NCI-H2171 treated with DMSO at 0.1 percent for 48 hours (cell line): ENCODE results near the gene SMC1B.
"Not testable (repeated sequence)": the region's sequence is repeated elsewhere in the genome, so short reads cannot be mapped to it uniquely, and the experiment has no call there.

Source experiments
- DNase-seq: peaks from one replicate; lab custom pipeline; 2025; lab: John Stamatoyannopoulos, UW

SMC1B gene

GRCh38 chr22:45442116-45442515, 28.7 kb upstream of the SMC1B start:
- no peak for DNase-seq

DNA sequence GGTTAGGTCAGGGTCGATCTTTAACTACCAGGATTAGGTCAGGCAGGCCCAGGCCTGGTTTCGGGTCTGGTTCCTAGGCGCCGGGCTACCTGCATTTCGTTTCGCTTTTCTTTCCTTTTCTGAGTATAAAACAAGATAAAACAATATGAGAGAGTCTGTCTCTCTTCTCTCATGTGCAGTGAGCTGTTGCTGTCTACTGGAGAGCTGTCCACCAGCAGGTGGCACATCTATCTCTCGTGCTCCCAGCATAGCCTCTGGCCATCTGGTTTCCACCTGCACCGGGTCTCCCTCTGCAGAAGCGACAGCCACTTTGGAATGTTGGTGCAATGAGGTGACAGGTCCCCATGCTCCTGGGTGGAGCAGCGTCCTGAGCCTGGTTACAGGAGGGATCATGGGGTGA, 27.7 kb upstream of the SMC1B start:
- peak; percentile 88 for DNase-seq

- DNase-seq = not testable (repeated sequence)
Measured at GRCh38 chr22:45440688-45441087, 27.3 kb upstream of the SMC1B start.

DNA sequence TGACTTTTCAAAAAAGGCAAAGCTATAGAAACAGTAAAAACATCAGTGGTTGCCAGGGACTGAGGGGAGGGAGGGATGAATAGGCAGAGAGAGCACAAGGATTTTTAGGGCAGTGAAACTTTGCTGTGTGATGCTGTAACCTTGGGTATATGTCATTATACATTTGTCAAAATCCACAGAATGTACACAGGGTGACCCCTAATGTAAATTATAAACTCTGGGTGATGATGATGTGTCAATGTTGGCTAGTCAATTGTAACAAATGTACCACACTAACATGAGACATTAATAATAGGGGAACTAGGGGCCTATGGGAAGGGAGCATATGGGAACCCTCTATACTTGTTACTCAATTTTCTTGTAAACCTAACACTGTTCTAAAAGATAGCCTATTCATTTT, 24.9 kb upstream of the SMC1B start:
- DNase-seq = no peak

DNA sequence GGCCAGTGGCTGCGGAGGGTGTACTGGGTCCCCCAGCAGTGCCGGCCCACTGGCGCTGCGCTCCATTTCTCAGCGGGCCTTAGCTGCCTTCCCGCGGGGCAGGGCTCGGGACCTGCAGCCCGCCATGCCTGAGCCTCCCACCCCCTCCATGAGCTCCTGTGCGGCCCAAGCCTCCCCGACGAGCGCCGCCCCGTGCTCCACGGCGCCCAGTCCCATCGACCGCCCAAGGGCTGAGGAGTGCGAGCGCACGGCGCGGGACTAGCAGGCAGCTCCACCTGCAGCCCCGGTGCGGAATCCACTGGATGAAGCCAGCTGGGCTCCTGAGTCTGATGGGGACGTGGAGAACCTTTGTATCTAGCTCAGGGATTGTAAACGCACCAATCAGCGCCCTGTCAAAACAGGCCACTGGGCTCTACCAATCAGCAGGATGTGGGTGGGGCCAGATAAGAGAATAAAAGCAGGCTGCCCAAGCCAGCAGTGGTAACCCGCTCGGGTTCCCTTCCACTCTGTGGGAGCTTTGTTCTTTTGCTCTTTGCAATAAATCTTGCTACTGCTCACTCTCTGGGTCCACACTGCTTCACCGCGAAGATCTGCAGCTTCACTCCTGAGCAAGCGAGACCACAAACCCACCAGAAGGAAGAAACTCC, 23.6 kb upstream of the SMC1B start:
- not testable (repeated sequence) for DNase-seq

DNA sequence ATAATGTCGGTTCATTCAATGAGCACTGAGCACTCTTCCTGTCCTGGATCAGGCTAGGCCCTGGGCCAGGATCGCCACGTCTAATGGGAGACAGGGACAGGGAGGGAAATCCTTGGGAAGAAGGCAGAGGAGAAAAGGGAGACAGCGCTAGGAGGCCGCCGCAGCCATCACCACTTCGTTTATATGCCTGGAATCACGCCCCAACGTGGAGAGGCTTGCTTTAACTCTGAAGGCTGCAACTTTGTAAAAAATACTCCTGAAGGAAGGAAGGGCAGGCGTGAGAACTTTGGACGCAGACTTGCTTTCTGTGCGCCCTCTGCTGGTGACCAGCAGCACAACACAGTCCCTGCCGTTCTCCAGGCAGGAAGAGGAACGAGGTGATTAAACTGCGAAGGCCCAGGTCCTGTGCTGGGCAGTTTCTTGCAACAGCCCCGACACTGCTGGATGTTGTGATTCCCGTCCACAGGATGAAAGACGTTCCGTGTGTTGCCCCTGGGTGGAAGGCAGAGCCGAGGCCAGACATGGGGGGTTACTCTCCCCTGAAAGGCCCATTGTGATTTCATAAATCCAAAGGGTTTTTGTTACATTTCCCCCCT, 22.2 kb upstream of the SMC1B start:
- DNase-seq = peak; percentile 83

DNA sequence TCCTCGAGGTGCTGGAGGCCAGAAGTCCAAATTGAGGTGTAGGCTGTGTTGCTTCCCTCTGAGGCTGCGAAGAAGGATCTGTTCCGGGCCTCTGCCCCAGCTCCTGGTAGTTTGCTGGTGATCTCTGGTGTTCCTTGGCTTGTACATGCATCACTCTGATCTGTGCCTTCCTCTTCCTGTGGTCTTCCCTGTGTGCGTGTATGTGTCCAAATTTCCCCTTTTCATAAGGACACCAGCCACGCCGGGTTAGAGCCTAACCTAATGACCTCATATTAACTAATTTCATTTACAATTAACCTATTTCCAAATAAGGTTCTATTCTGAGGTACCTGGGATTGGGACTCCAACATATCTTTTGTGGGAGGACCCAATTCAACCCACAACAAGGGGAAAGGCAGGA, 21.6 kb upstream of the SMC1B start:
- DNase-seq = no peak

DNA sequence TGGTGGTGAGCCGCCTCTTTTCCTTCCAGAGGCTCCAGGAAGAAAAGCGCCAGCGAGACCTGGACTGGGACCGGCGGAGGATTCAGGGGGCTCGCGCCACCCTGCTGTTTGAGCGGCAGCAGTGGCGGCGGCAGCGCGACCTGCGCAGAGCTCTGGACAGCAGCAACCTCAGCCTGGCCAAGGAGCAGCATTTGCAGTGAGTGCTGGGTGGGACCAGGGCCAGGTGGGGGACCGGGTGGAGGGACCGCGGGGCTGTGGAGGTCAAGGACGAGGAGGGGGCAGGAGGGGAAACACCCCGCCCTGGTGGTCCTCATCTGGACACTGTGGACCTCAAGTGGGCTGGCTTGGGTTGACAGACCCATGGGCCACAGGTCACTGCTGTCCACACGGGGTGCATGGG, 17.5 kb upstream of the SMC1B start:
- DNase-seq = no peak

GRCh38 chr22:45429981-45430775, 16.8 kb upstream of the SMC1B start:
- no peak for DNase-seq

DNA sequence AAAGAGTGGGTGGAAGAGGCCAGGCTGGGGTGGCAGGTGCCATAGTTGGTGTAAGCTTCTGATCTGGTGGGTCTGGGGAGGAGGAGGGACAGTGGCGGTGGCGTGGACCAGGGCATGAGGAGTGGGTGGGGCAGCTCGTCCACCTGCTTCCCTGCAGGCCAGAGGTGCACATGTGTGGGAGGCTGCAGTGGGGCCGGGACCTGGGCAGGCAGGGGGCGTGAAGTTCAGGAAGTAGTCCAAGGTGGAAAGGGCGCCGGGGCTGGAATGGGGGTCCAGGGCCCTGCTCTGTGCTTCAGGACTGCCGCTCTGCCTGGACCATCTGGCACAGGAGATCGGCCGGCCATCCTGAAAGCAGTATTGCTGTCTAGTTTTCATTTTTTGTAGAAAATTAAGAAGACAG, 16.0 kb upstream of the SMC1B start:
- DNase-seq = no peak

- no peak for DNase-seq
Measured at GRCh38 chr22:45428391-45429385, 15.3 kb upstream of the SMC1B start.

DNA sequence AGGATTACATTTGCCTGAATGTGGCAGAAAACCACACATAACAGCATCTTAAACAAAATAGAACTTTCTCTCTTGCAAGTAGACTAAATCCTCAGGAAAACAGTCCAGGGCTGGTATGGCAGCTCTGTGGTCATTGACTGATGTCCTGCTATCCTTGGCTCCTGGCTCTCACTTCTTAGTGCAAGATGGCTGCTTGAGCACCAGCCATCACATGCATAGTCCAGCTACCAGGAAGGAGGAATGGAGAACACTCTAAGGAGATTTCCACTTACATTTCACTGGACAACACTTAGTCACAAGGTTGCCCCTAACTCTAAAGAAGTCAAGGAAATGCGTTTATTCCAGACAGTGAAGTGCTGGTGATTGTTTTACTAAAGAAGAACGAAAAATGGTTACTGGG, 13.7 kb upstream of the SMC1B start:
- DNase-seq = no peak

- no peak for DNase-seq
Measured at GRCh38 chr22:45426387-45426786, 13.0 kb upstream of the SMC1B start.

DNA sequence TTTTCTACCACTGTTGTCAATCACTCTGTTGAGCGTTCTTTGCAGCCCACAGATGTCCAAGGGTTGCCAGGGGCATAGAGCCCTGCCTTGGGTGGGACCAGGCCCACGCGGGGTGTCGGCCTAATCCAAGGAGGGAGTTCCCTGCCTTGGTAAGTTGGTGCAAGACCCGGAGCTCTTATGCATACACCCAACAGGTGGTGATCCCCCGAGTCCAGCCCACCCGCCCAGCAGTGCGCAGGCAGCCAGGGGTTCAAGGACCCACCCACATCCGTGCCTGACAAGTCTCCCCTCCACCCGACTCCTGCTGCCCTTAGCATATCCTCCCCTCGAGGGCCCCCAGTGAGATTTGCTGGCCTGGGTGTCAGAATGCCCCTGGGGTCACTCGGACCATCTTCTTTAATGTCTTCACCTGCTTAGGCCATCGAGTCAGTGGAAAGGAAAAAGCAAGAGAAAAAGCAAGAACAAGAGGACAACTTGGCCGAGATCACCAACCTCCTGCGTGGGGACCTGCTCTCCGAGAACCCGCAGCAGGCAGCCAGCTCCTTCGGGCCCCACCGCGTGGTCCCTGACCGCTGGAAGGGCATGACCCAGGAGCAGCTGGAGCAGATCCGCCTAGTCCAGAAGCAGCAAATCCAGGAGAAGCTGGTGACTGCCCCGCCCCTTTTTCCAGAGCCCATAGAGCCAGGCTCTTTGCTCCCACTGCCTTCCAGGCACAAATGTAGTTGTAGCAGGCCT, 12.3 kb upstream of the SMC1B start:
- DNase-seq = no peak

GRCh38 chr22:45425101-45425500, 11.7 kb upstream of the SMC1B start:
- no peak for DNase-seq

DNA sequence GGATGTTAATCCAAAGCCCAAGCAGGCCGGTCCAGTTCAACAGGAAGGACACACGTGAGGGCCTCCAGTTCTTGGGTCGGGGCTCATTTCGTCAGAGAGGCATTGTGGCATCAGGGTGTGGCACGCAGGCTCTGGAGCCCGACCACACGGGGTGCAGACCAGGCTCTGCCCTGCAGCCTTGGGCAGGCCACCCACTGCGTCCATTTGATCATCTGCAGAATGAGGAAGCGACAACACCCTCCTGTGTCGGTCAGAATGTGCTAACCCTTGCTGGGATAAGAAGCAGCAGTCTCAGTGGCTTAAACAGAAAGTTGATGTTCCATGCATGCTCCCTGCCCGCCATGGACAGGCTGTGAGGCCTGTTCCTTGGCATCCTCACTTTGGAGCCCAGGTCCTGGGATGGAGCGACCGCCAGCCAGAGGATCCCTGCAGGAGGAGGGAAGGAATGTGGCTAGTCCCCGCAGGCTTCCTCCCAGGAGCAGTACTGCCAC, 10.9 kb upstream of the SMC1B start:
- DNase-seq = no peak

DNA sequence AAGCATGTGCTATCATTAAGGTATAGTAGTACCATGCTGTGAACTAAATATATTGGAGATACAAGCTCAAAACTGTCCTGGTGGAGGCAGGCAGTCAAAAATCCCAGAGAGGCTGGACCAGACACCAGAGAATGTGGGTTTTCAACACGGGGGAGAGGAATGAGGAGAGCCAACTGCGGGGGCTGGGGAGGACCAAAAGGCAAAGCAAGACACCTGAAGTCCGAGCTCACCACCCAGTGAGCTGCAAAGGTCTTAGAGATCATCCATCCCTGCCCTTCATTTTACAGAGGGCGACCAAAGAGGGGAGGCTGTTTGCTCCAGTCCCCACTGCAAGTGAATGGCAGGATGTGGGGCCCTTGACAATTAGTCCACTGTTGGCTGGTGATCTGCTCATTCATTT, 10.1 kb upstream of the SMC1B start:
- DNase-seq = no peak

- DNase-seq = no peak
Measured at GRCh38 chr22:45422237-45422983, 9.0 kb upstream of the SMC1B start.

DNA sequence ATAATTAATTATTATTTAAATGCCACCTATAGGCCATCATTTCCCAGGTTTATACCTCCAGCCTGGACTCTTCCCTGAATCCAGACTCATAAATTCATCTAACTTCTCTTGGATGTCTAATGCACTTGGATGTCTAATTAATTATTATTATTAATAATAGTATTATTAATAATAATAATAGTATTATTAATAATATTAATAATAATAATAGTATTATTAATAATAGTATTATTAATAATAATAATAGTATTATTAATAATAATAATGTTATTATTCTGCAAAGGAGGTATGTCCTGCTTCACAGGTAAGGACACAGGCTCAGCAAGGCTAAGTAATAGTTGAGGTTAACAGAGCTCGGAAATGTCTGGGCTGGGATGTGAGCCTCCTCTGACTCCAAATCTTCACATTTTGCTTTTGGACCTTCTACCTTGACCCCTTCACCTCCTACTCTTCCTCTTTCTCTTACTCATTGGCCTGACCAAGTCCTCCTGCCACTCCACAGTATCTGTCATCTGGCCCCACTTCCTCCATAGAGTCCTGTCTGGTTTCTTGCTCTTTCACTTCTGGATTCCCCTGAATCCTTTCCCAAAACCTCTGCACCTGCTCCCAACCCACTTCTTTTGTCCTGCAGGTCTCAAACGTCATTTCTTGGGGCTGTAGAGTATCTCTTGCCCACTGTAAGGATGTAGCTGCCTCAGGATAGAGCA, 8.1 kb upstream of the SMC1B start:
- DNase-seq = no peak

- no peak for DNase-seq
Measured at GRCh38 chr22:45420539-45420938, 7.1 kb upstream of the SMC1B start.
